CD4-positive, alpha-beta memory T cell (primary cell): ENCODE data around the gene KRTAP5-8. TPM values are rescaled to one million over a fixed set of nuclear protein-coding genes. Genes with fewer than 3 reads are reported as not detected.
"Not testable (repeated sequence)": the region's sequence is repeated elsewhere in the genome, so short reads cannot be mapped to it uniquely, and the experiment has no call there.

ENCODE experiments used
- CTCF ChIA-PET: fragments of 350-600 bp; sonication (Branson Sonifier 250); formaldehyde crosslinking; loops from one replicate; lab custom pipeline; 2021; ENCODE audit warnings: inconsistent platforms; ENCODE audit not compliant: partially characterized antibody; lab: Charles Lee
- POLR2A ChIA-PET: fragments of 350-600 bp; sonication (Branson Sonifier 250); formaldehyde crosslinking; loops from one replicate; lab custom pipeline; 2021; ENCODE audit not compliant: partially characterized antibody; lab: Charles Lee
- DNase-seq, 5 donors: peaks; one replicate each; pipeline versions ENCODE4 v3.0.0 to v3.0.0-alpha.2; 2020 to 2022; ENCODE audit warnings: mixed read lengths in 1 of 5
- H3K27ac ChIP-seq: one replicate; pipeline ENCODE4 v1.7.0; 2013; ENCODE audit warnings: low read depth, low read length
- H3K27me3 ChIP-seq: 2 replicates; pipeline ENCODE4 v1.7.0; 2013; ENCODE audit warnings: mild to moderate bottlenecking, low read length, moderate library complexity; ENCODE audit not compliant: insufficient read depth
- H3K36me3 ChIP-seq: 2 replicates; pipeline ENCODE4 v1.7.0; 2013; ENCODE audit warnings: mild to moderate bottlenecking, low read length, moderate library complexity; ENCODE audit not compliant: insufficient read depth
- H3K4me1 ChIP-seq: 2 replicates; pipeline ENCODE4 v1.7.0; 2013; ENCODE audit warnings: mild to moderate bottlenecking, low read length, moderate library complexity; ENCODE audit not compliant: insufficient read depth
- H3K4me3 ChIP-seq, 2 donors: one replicate each; pipeline ENCODE4 v1.7.0; 2013; ENCODE audit warnings: low read length in 2 of 2, mild to moderate bottlenecking in 1 of 2
- H3K9me3 ChIP-seq, 2 donors: one replicate each; pipeline ENCODE4 v1.7.0; 2013; ENCODE audit warnings: low read length in 2 of 2, control low read depth in 1 of 2; ENCODE audit not compliant: control insufficient read depth in 1 of 2
- H3K27ac Mint-ChIP-seq, 7 donors: one replicate each; pipeline ENCODE4 v1.8.0; 2020 to 2021; ENCODE audit warnings: mixed read lengths in 7 of 7, mild to moderate bottlenecking in 6 of 7, inconsistent platforms in 3 of 7, moderate library complexity in 3 of 7
- H3K27me3 Mint-ChIP-seq, 2 donors: one replicate each; pipeline ENCODE4 v1.8.0; 2020 to 2021; ENCODE audit warnings: mixed read lengths in 2 of 2
- H3K36me3 Mint-ChIP-seq, 2 donors: one replicate each; pipeline ENCODE4 v1.8.0; 2020 to 2021; ENCODE audit warnings: mixed read lengths in 2 of 2, inconsistent platforms in 1 of 2, mild to moderate bottlenecking in 1 of 2
- H3K4me1 Mint-ChIP-seq, 4 donors: one replicate each; pipeline ENCODE4 v1.8.0; 2020 to 2021; ENCODE audit warnings: mixed read lengths in 4 of 4, mild to moderate bottlenecking in 1 of 4
- H3K4me3 Mint-ChIP-seq, 8 donors: one replicate each; pipeline ENCODE4 v1.8.0; 2020 to 2021; ENCODE audit warnings: mixed read lengths in 8 of 8, mild to moderate bottlenecking in 7 of 8, moderate library complexity in 6 of 8, inconsistent platforms in 3 of 8
- H3K9me3 Mint-ChIP-seq, 8 donors: one replicate each; pipeline ENCODE4 v1.8.0; 2020 to 2021; ENCODE audit warnings: mixed read lengths in 8 of 8, mild to moderate bottlenecking in 5 of 8, inconsistent platforms in 3 of 8, moderate library complexity in 1 of 8
- intact Hi-C: fragments of 100-400 bp; cut with micrococcal nuclease; formaldehyde crosslinking; loops from one replicate; pipeline ENCODE4 v1.15.1; 2023
- polyA plus RNA-seq, 2 donors: library from polyadenylated mRNA; unstranded; fragments of 300-500 nt; fragmentation: Illumina TruSeq; gene quantifications; one replicate each; pipeline ENCODE4 v1.2.3, GENCODE V29; 2021
- total RNA-seq, 2 experiments: library from RNA; stranded (reverse); gene quantifications; one replicate each; pipeline ENCODE4 v1.2.3, GENCODE V29; 2021

Gene KRTAP5-8
- total and polyA plus RNA-seq, 4 experiments from 2014 or later: not detected

GRCh38 chr11:71575723-71576424, 38.0 kb downstream of the KRTAP5-8 start:
- H3K27me3 Mint-ChIP-seq: peaks cover 2 to 4% of the 10 kb centered on the region in 2 donors
- H3K27ac ChIP-seq: no peak overlapping the region
- POLR2A ChIA-PET: interaction anchor here (0.8 kb wide), 1 partner anchor 64 kb away, joined by 3 read pairs; no protein-coding TSS in a partner anchor
- CTCF ChIA-PET: no interaction called here
- H3K9me3 ChIP-seq: no peaks in the 10 kb centered on the region
- H3K36me3 ChIP-seq: no peaks in the 10 kb centered on the region
- DNase-seq: no peak
- no peak overlapping the region for H3K4me3 Mint-ChIP-seq
- peak overlapping the region in 1 of 7 donors; percentile 31 for H3K27ac Mint-ChIP-seq
- intact Hi-C loops: no loop called here
- H3K36me3 Mint-ChIP-seq: no peaks in the 10 kb centered on the region
- peaks cover 4 to 11% (median 5%) of the 10 kb centered on the region in 4 donors for H3K4me1 Mint-ChIP-seq
- no peaks in the 10 kb centered on the region for H3K9me3 Mint-ChIP-seq
- H3K4me3 ChIP-seq: no peak overlapping the region
- H3K27me3 ChIP-seq: no peaks in the 10 kb centered on the region
- H3K4me1 ChIP-seq: no peaks in the 10 kb centered on the region

GRCh38 chr11:71576688-71577465, 39.1 kb downstream of the KRTAP5-8 start:
- peaks cover 6 to 13% (median 7%) of the 10 kb centered on the region in 4 donors for H3K4me1 Mint-ChIP-seq
- CTCF ChIA-PET, POLR2A ChIA-PET, H3K27me3 Mint-ChIP-seq, H3K27me3 ChIP-seq, H3K4me1 ChIP-seq, DNase-seq, H3K36me3 Mint-ChIP-seq, H3K9me3 ChIP-seq, H3K4me3 ChIP-seq, H3K27ac Mint-ChIP-seq, intact Hi-C loops, H3K27ac ChIP-seq, H3K9me3 Mint-ChIP-seq, H3K36me3 ChIP-seq, H3K4me3 Mint-ChIP-seq: not testable (repeated sequence)

DNA sequence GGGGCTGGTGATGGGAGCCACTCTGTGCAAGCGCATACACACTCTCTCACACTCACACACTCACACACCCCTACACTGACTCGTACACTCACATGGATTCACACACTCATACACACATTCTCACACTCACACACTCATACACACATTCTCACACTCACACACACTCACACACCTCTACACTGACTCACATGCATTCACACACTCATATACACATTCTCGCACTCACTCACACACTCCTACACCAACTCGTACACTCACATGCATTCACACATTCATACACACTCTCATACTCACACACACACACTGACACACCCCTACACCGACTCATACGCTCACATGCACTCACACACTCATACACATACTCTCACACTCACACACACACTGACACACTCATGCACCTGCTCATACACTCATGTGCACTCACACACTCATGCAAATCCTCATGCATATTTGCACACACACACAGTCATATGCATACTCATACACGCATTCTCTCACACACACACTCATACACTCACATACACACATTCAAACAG, 39.7 kb downstream of the KRTAP5-8 start:
- Histone ChIP-seq H3K9me3 (no peaks in the 10 kb centered on the region), H3K36me3 (no peaks in the 10 kb centered on the region), H3K27me3 (no peaks in the 10 kb centered on the region), H3K4me1 (no peaks in the 10 kb centered on the region), H3K4me3 (no peak overlapping the region), H3K27ac (no peak overlapping the region)
- DNase-seq: no peak
- Mint-ChIP-seq H3K9me3 (no peaks in the 10 kb centered on the region), H3K4me1 (peaks cover 6 to 13% (median 7%) of the 10 kb centered on the region in 4 donors), H3K27ac (no peak overlapping the region), H3K36me3 (no peaks in the 10 kb centered on the region), H3K4me3 (no peak overlapping the region), H3K27me3 (peaks cover 10 to 14% of the 10 kb centered on the region in 2 donors)
- ChIA-PET POLR2A (no interaction called here), CTCF (no interaction called here)
- intact Hi-C loops: no loop called here

- POLR2A ChIA-PET, H3K4me3 Mint-ChIP-seq, H3K4me3 ChIP-seq, H3K4me1 ChIP-seq, H3K27ac ChIP-seq, DNase-seq, H3K36me3 Mint-ChIP-seq, H3K9me3 Mint-ChIP-seq, H3K27me3 ChIP-seq, intact Hi-C loops, H3K36me3 ChIP-seq, H3K27ac Mint-ChIP-seq, H3K9me3 ChIP-seq: not testable (repeated sequence)
- CTCF ChIA-PET: interaction anchor here (1.6 kb wide), 1 partner anchor 17 kb away, joined by 4 read pairs; no protein-coding TSS in a partner anchor
- H3K4me1 Mint-ChIP-seq: peaks cover 6 to 13% (median 7%) of the 10 kb centered on the region in 4 donors
- H3K27me3 Mint-ChIP-seq: peaks cover 15 to 20% of the 10 kb centered on the region in 2 donors
Observed at GRCh38 chr11:71579513-71579912, 41.7 kb downstream of the KRTAP5-8 start.

- Histone ChIP-seq H3K4me1 (no peaks in the 10 kb centered on the region), H3K27ac (no peak overlapping the region), H3K4me3 (no peak overlapping the region), H3K27me3 (no peaks in the 10 kb centered on the region), H3K9me3 (no peaks in the 10 kb centered on the region), H3K36me3 (no peaks in the 10 kb centered on the region)
- Mint-ChIP-seq H3K4me3 (peak overlapping the region in 2 of 8 donors; percentile 18 to 58), H3K36me3 (no peaks in the 10 kb centered on the region), H3K4me1 (peaks cover 6 to 13% (median 7%) of the 10 kb centered on the region in 4 donors), H3K27me3 (peaks cover 18 to 24% of the 10 kb centered on the region in 2 donors), H3K27ac (no peak overlapping the region), H3K9me3 (no peaks in the 10 kb centered on the region)
- POLR2A ChIA-PET: no interaction called here
- intact Hi-C loops: no loop called here
- CTCF ChIA-PET: interaction anchor here (1.6 kb wide), 1 partner anchor 17 kb away, joined by 4 read pairs; no protein-coding TSS in a partner anchor
- DNase-seq: peak in 4 of 5 donors; percentile 10 to 37 (median 11)
Observed at GRCh38 chr11:71580057-71581003, 42.5 kb downstream of the KRTAP5-8 start.

- ChIA-PET CTCF (interaction anchor here (0.6 kb wide), 1 partner anchor 16 kb away, joined by 3 read pairs; the partner anchor contains the start of gene KRTAP5-10), POLR2A (no interaction called here)
- no peak for DNase-seq
- Histone ChIP-seq H3K36me3 (no peaks in the 10 kb centered on the region), H3K4me1 (no peaks in the 10 kb centered on the region), H3K4me3 (no peak overlapping the region), H3K27me3 (no peaks in the 10 kb centered on the region), H3K9me3 (no peaks in the 10 kb centered on the region), H3K27ac (no peak overlapping the region)
- H3K27me3 Mint-ChIP-seq: peaks cover 18 to 22% of the 10 kb centered on the region in 2 donors
- H3K4me3 Mint-ChIP-seq: no peak overlapping the region
- no peaks in the 10 kb centered on the region for H3K36me3 Mint-ChIP-seq
- intact Hi-C loops: no loop called here
- no peak overlapping the region for H3K27ac Mint-ChIP-seq
- H3K9me3 Mint-ChIP-seq: no peaks in the 10 kb centered on the region
- H3K4me1 Mint-ChIP-seq: peaks cover 6 to 13% (median 7%) of the 10 kb centered on the region in 4 donors
Observed at GRCh38 chr11:71581826-71582225, 44.0 kb downstream of the KRTAP5-8 start.
